IPS-18a (cell line): ENCODE results near the gene KRTAP5-4.
A peak's percentile ranks its signal among the peaks of the same experiment; 100 is the strongest.

ENCODE experiments used
- H3K27ac ChIP-seq: one replicate; pipeline ENCODE4 v1.5.1; 2013; ENCODE audit warnings: low read length
- H3K27me3 ChIP-seq: one replicate; pipeline ENCODE4 v1.6.1; 2013; ENCODE audit warnings: mild to moderate bottlenecking, low read length; ENCODE audit not compliant: control insufficient read depth, insufficient read depth
- H3K36me3 ChIP-seq: one replicate; pipeline ENCODE4 v1.6.1; 2013; ENCODE audit warnings: low read depth, low read length; ENCODE audit not compliant: control insufficient read depth
- H3K4me1 ChIP-seq: one replicate; pipeline ENCODE4 v1.6.1; 2013; ENCODE audit warnings: low read depth, low read length; ENCODE audit not compliant: control insufficient read depth
- H3K4me3 ChIP-seq: one replicate; pipeline ENCODE4 v1.5.1; 2013; ENCODE audit warnings: low read length
- H3K9ac ChIP-seq: one replicate; pipeline ENCODE4 v1.6.1; 2013; ENCODE audit warnings: mild to moderate bottlenecking, low read length, moderate library complexity
- H3K9me3 ChIP-seq: one replicate; pipeline ENCODE4 v1.6.1; 2013; ENCODE audit warnings: low read depth, low read length; ENCODE audit not compliant: control insufficient read depth

The KRTAP5-4 gene

DNA sequence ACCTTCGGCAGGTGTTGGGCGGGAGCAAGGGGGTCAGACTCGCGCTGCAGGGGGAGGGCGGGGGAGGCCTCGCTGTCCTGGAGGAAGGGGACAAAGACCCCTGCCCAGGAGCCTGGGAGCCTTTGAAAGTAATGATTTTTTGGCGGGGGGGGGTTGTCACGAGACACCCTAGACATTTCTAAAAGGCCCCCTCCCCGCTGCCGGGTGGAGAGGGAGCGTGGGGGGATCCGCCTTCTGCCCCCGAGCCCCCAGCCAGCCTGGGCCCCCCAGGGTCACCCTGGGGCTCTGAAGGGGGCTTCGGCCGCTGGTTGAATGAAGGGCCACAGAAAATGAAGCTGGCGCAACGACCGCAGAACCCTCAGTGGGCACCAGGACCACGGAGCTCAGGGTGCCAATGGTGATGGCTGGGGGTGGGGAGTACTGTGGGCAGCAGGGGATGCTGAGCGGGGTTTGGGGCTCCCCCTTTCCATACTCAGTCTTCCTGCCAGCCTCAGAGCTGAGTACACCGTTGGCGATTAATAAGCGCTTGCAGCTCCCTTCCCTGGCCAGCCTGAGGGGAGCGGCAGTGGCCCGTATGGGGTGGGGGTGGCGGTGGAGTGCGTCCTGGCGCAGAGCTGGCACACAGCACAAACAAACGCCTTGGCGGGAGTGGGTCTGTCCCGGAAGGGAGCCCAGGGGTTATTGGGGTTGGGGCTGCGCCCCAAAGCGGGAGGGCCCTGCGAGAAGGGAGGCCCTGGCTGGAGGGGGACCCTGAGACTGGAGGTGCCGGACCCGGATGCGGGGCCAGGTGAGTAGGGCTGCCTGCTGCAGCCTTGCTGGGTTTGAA is 48.6 kb downstream of the KRTAP5-4 start:
- H3K4me1 ChIP-seq = peaks cover 5% of the 10 kb centered on the region
- H3K9ac ChIP-seq = no peak overlapping the region
- no peak overlapping the region for H3K4me3 ChIP-seq
- no peak overlapping the region for H3K27ac ChIP-seq
- peaks cover 68% of the 10 kb centered on the region for H3K27me3 ChIP-seq
- H3K9me3 ChIP-seq = no peaks in the 10 kb centered on the region
- H3K36me3 ChIP-seq = no peaks in the 10 kb centered on the region

DNA sequence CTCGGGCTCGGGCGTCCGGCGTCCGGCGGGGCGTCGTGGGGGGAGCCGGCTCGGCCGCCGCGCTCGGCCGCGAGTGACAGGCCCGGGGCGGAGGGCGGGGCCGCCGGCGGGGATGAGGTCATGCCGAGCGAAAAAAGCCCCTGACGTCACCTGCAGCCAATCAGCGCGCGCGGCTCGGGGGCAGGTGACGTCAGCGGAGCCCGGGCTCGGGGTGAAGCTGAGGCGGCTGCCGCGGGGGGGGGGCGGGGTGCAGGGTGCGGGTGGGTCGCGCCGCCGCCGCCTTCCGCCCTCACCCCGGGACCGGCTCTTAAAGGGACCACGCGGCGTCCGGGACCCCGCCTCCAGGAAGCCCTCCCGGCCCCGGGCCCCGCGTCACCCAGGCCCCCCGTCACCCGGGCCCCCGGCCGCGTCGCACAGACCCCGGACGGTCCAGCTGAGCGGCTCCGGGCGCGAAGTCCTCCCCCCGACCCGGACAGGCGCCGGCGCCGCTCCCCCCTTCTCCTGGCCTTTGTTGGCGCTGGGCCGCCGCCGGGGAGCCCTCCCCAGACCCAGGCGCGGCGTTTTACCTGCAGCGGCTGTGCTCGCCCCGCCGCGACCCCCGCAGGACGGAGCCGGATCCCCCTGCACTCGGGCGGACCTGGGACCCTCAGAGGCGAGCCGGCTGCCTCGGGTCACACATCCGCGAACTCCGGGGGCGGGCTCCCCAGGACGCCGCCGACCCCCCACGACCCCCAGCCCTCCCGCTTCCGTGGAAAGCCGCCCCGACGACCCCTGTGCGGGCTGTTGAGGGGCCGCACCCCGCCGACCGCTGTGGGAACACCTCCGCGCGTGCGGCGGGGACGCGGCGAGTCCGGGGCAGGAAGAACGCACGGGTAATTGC is 49.5 kb downstream of the KRTAP5-4 start, which contains the start of gene DUSP8:
Gene DUSP8, minus strand, starts transcription at position 75 of the 880 bp plus-strand sequence. CDS start 6,445 bp downstream, outside the sequence.
- no peaks in the 10 kb centered on the region for H3K9me3 ChIP-seq
- peaks cover 14% of the 10 kb centered on the region for H3K4me1 ChIP-seq
- H3K9ac ChIP-seq = no peak within 1 kb of the TSS
- no peaks in the 10 kb centered on the region for H3K36me3 ChIP-seq
- peak within 1 kb of the TSS; percentile 30 for H3K4me3 ChIP-seq
- H3K27me3 ChIP-seq = peaks cover 68% of the 10 kb centered on the region
- H3K27ac ChIP-seq = no peak within 1 kb of the TSS

DNA sequence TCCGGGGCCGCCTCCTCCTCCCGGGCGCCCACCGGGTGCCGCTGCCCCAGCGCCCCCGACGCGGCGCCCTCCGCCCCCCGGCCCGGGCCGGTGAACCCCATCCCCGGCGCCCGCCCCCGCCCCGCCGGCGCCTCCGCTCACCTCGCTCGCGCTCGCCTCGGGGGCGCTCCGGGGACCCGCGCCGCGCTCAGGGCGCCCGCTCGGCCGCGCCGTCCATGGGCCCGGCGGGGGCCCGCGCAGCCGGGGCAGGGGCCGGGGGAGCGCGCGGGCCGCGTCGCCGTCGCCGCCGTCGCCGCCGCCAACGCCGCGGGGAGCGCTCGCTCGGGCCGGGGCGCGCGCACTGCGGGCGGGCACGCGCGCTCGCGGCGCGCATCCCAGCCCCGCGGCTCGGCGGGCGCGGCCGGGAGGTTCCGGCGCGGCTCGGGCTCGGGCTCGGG is 50.2 kb downstream of the KRTAP5-4 start:
- no peak overlapping the region for H3K4me3 ChIP-seq

More for the DNA sequence above, 50.2 kb downstream of the KRTAP5-4 start:
- H3K9ac ChIP-seq = no peak overlapping the region
- H3K36me3 ChIP-seq = no peaks in the 10 kb centered on the region
- no peaks in the 10 kb centered on the region for H3K9me3 ChIP-seq
- no peak overlapping the region for H3K27ac ChIP-seq
- H3K4me1 ChIP-seq = peaks cover 15% of the 10 kb centered on the region
- H3K27me3 ChIP-seq = peaks cover 68% of the 10 kb centered on the region
